HEK293 (cell line): ENCODE data around the gene PPARD.

Experiments
- EGR2 ChIP-seq: fragments of 450-650 bp; formaldehyde crosslinking; IDR thresholded peaks from 2 replicates; pipeline ENCODE4 v1.5.1; 2016; ENCODE audit warnings: low read depth, missing biosample characterization, missing genetic modification characterization
- ELK4 ChIP-seq: IDR thresholded peaks from 2 replicates; pipeline ENCODE4 v1.6.1; 2011; ENCODE audit warnings: mild to moderate bottlenecking, low read depth, low read length, borderline replicate concordance
- FEZF1 ChIP-seq: fragments of 450-650 bp; formaldehyde crosslinking; IDR thresholded peaks from 2 replicates; pipeline ENCODE4 v1.5.1; 2016; ENCODE audit warnings: missing biosample characterization, missing genetic modification characterization
- IKZF3 ChIP-seq: fragments of 450-650 bp; IDR thresholded peaks from 2 replicates; pipeline ENCODE4 v1.5.0; 2018; ENCODE audit warnings: missing biosample characterization, mild to moderate bottlenecking, missing genetic modification characterization, moderate library complexity
- KLF1 ChIP-seq: fragments of 450-650 bp; formaldehyde crosslinking; IDR thresholded peaks from 2 replicates; pipeline ENCODE4 v1.5.1; 2016; ENCODE audit warnings: missing biosample characterization, missing genetic modification characterization
- KLF17 ChIP-seq: fragments of 450-650 bp; formaldehyde crosslinking; IDR thresholded peaks from 2 replicates; pipeline ENCODE4 v1.5.1; 2016; ENCODE audit warnings: missing biosample characterization, missing genetic modification characterization
- MEIS1 ChIP-seq: sonication (generic); formaldehyde crosslinking; IDR thresholded peaks from 2 replicates; pipeline ENCODE4 v1.8.1; 2022; ENCODE audit warnings: missing genetic modification reagents, mild to moderate bottlenecking, borderline replicate concordance
- MZF1 ChIP-seq: fragments of 450-650 bp; formaldehyde crosslinking; IDR thresholded peaks from 2 replicates; pipeline ENCODE4 v1.5.1; 2017; ENCODE audit warnings: missing biosample characterization, missing genetic modification characterization, borderline replicate concordance
- PRDM1 ChIP-seq: fragments of 450-650 bp; formaldehyde crosslinking; IDR thresholded peaks from 2 replicates; pipeline ENCODE4; 2016; ENCODE audit warnings: missing biosample characterization, missing genetic modification characterization
- SP2 ChIP-seq: fragments of 450-650 bp; formaldehyde crosslinking; IDR thresholded peaks from 2 replicates; pipeline ENCODE4 v1.5.1; 2016; ENCODE audit warnings: missing biosample characterization, missing genetic modification characterization
- WT1 ChIP-seq: fragments of 450-650 bp; formaldehyde crosslinking; IDR thresholded peaks from 2 replicates; pipeline ENCODE4 v1.5.1; 2016; ENCODE audit warnings: missing biosample characterization, missing genetic modification characterization
- ZBTB26 ChIP-seq: fragments of 450-650 bp; formaldehyde crosslinking; optimal IDR thresholded peaks from 2 replicates; pipeline ENCODE3; 2016; ENCODE audit warnings: missing biosample characterization, mild to moderate bottlenecking, missing genetic modification characterization
- ZNF132 ChIP-seq: fragments of 450-650 bp; formaldehyde crosslinking; IDR thresholded peaks from 2 replicates; pipeline ENCODE4 v1.5.1; 2017; ENCODE audit warnings: missing biosample characterization, missing genetic modification characterization, borderline replicate concordance
- ZNF148 ChIP-seq: fragments of 450-650 bp; formaldehyde crosslinking; IDR thresholded peaks from 2 replicates; pipeline ENCODE4 v1.5.0; 2017; ENCODE audit warnings: missing biosample characterization, missing genetic modification characterization, borderline replicate concordance
- ZNF18 ChIP-seq: fragments of 450-650 bp; formaldehyde crosslinking; IDR thresholded peaks from 2 replicates; pipeline ENCODE4 v1.5.1; 2016; ENCODE audit warnings: missing biosample characterization, missing genetic modification characterization
- ZNF19 ChIP-seq: fragments of 450-650 bp; formaldehyde crosslinking; IDR thresholded peaks from 2 replicates; pipeline ENCODE4; 2016; ENCODE audit warnings: missing biosample characterization, missing genetic modification characterization, low read depth
- ZNF2 ChIP-seq: fragments of 450-650 bp; formaldehyde crosslinking; IDR thresholded peaks from 2 replicates; pipeline ENCODE4 v1.5.1; 2016; ENCODE audit warnings: missing biosample characterization, missing genetic modification characterization
- ZNF404 ChIP-seq: fragments of 450-650 bp; formaldehyde crosslinking; IDR thresholded peaks from 2 replicates; pipeline ENCODE4 v1.5.1; 2017; ENCODE audit warnings: missing biosample characterization, missing genetic modification characterization
- ZNF530 ChIP-seq: fragments of 450-650 bp; formaldehyde crosslinking; IDR thresholded peaks from 2 replicates; pipeline ENCODE4 v1.5.1; 2016; ENCODE audit warnings: low read depth, missing biosample characterization, missing genetic modification characterization
- ZNF548 ChIP-seq: fragments of 450-650 bp; formaldehyde crosslinking; IDR thresholded peaks from 2 replicates; pipeline ENCODE4 v1.5.1; 2016; ENCODE audit warnings: missing biosample characterization, missing genetic modification characterization
- ZNF549 ChIP-seq: fragments of 450-650 bp; IDR thresholded peaks from 2 replicates; pipeline ENCODE4 v1.5.1; 2018; ENCODE audit warnings: missing biosample characterization, missing genetic modification characterization, mild to moderate bottlenecking, inconsistent platforms, moderate library complexity
- ZNF555 ChIP-seq: fragments of 450-650 bp; formaldehyde crosslinking; conservative IDR thresholded peaks from 2 replicates; pipeline ENCODE4 v1.5.1; 2017; ENCODE audit warnings: missing biosample characterization, mild to moderate bottlenecking, missing genetic modification characterization, inconsistent platforms
- ZNF639 ChIP-seq: fragments of 450-650 bp; formaldehyde crosslinking; IDR thresholded peaks from 2 replicates; pipeline ENCODE4 v1.5.1; 2016; ENCODE audit warnings: missing biosample characterization, missing genetic modification characterization
- ZNF692 ChIP-seq: fragments of 450-650 bp; formaldehyde crosslinking; IDR thresholded peaks from 2 replicates; pipeline ENCODE4 v1.5.1; 2016; ENCODE audit warnings: missing biosample characterization, missing genetic modification characterization
- ZNF747 ChIP-seq: fragments of 450-650 bp; formaldehyde crosslinking; IDR thresholded peaks from 2 replicates; pipeline ENCODE4 v1.5.1; 2016; ENCODE audit warnings: missing biosample characterization, missing genetic modification characterization
- ZNF777 ChIP-seq: fragments of 450-650 bp; formaldehyde crosslinking; IDR thresholded peaks from 2 replicates; pipeline ENCODE4 v1.5.1; 2017; ENCODE audit warnings: missing biosample characterization, missing genetic modification characterization, borderline replicate concordance
- ZNF837 ChIP-seq: fragments of 450-650 bp; formaldehyde crosslinking; IDR thresholded peaks from 2 replicates; pipeline ENCODE4 v1.5.1; 2016; ENCODE audit warnings: missing biosample characterization, missing genetic modification characterization
- ZSCAN23 ChIP-seq: fragments of 450-650 bp; formaldehyde crosslinking; IDR thresholded peaks from 2 replicates; pipeline ENCODE4 v1.5.1; 2016; ENCODE audit warnings: missing biosample characterization, missing genetic modification characterization

The PPARD gene

GRCh38 chr6:35360349-35361138 lies 18.2 kb downstream of the PPARD start (continued):
- TF ChIP-seq MEIS1 (CRISPR knock-in tag) (no peak; the same call in 1 of the 2 replicates), PRDM1 (peak; percentile 35), ZNF639 (tag by site-specific recombination) (peak; percentile 30; the same call in 1 of the 2 replicates), KLF1 (no peak), SP2 (tag by site-specific recombination) (no peak), ZNF132 (tag by site-specific recombination) (no peak), ZSCAN23 (tag by site-specific recombination) (no peak), ZNF18 (tag by site-specific recombination) (no peak), ZNF2 (peak; percentile 25; the same call in 1 of the 2 replicates), ZNF548 (tag by site-specific recombination) (no peak), ZNF837 (tag by site-specific recombination) (no peak), ZNF148 (tag by site-specific recombination) (no peak), EGR2 (no peak), ZNF747 (no peak), FEZF1 (tag by site-specific recombination) (peak; percentile 30; the same call in 1 of the 2 replicates), ZNF530 (no peak), ELK4 (no peak), ZNF404 (no peak), ZNF555 (no peak), IKZF3 (no peak), ZNF692 (tag by site-specific recombination) (peak; percentile 69; the same call in 1 of the 2 replicates), ZNF777 (tag by site-specific recombination) (no peak), ZNF19 (tag by site-specific recombination) (no peak), WT1 (peak; percentile 87), ZBTB26 (tag by site-specific recombination) (no peak), ZNF549 (tag by site-specific recombination) (no peak), KLF17 (tag by site-specific recombination) (peak; percentile 77), MZF1 (tag by site-specific recombination) (no peak)
